Testis (tissue), 2 donors: ENCODE results near the gene JADE2.

Experiments used
- POLR2A ChIP-seq: fragments of 450-650 bp; IDR thresholded peaks from one replicate; pipeline ENCODE4 v1.6.1; 2017; ENCODE audit warnings: antibody characterized with exemption, mild to moderate bottlenecking, moderate library complexity
- TF ChIP-seq, protein P1 (sequence below), 3 experiments: fragments of 450-650 bp in 2 of 3; fragments of 200-600 bp in 1 of 3; sonication (generic) in 1 of 3; IDR thresholded peaks; one replicate each; pipeline ENCODE4 v1.5.1; 2016 to 2019; ENCODE audit warnings: antibody characterized with exemption in 3 of 3, mild to moderate bottlenecking in 2 of 3, moderate library complexity in 1 of 3

GRCh38 chr5:134543820-134544614, 18.5 kb downstream of the JADE2 start:
- TF ChIP-seq, protein P1, sequence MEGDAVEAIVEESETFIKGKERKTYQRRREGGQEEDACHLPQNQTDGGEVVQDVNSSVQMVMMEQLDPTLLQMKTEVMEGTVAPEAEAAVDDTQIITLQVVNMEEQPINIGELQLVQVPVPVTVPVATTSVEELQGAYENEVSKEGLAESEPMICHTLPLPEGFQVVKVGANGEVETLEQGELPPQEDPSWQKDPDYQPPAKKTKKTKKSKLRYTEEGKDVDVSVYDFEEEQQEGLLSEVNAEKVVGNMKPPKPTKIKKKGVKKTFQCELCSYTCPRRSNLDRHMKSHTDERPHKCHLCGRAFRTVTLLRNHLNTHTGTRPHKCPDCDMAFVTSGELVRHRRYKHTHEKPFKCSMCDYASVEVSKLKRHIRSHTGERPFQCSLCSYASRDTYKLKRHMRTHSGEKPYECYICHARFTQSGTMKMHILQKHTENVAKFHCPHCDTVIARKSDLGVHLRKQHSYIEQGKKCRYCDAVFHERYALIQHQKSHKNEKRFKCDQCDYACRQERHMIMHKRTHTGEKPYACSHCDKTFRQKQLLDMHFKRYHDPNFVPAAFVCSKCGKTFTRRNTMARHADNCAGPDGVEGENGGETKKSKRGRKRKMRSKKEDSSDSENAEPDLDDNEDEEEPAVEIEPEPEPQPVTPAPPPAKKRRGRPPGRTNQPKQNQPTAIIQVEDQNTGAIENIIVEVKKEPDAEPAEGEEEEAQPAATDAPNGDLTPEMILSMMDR (IDR thresholded peaks at IDR 0.05), result no peak
- TF ChIP-seq POLR2A, result no peak
